Amniotic epithelial cell (primary cell): ENCODE data around the gene SYT4.
"Not testable (repeated sequence)": the region's sequence is repeated elsewhere in the genome, so short reads cannot be mapped to it uniquely, and the experiment has no call there.

Source experiments
- DNase-seq: peaks from one replicate; pipeline ENCODE4 v3.0.0-alpha.2; 2010; ENCODE audit warnings: low read depth

SYT4 gene, protein sequence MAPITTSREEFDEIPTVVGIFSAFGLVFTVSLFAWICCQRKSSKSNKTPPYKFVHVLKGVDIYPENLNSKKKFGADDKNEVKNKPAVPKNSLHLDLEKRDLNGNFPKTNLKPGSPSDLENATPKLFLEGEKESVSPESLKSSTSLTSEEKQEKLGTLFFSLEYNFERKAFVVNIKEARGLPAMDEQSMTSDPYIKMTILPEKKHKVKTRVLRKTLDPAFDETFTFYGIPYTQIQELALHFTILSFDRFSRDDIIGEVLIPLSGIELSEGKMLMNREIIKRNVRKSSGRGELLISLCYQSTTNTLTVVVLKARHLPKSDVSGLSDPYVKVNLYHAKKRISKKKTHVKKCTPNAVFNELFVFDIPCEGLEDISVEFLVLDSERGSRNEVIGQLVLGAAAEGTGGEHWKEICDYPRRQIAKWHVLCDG

DNA sequence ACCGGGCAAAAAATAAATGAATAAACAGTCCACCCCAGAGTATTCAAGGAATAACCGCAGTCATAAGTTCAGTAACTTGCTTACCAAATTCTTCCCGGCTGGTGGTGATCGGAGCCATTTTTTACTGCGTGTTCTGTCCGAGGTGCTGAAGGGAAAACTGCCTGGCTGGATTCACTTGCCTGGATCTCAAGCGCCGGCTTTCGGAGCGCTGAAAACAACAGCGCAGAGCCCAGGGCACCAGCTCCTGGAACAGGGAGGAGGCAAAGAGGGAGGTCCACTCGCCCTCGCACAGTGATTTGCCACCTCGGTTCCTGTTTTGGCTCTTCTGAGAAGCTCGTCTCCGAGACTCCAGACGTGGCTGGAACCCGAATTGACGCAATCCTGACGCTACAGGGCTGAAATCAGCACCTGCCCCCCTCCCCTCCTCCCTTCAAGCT is at the start of gene SYT4:
Gene SYT4 (minus strand): TSS at position 327 of the 437 bp plus-strand sequence. CDS start 209 bp downstream, at position 118.
- DNase-seq, result peak; percentile 27

DNA sequence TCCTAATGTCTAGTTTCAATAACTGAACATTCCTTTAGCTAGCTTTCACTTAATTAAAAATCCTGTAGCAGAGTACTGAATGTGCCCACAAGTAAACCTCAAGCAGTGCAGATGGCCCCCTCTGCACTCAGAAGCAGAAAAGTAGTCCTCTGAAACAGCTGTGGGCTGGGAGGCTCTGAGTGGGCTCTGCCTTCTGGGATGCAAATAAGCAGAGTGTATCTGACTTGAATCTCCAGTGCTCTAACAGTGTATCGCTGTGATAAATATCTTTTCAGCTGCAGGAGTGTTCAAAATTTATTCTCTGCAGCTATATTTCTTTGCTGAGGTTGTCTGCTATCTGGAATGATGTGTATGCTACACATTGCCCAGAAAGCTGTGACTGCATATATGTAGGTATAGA is 44.8 kb upstream of the SYT4 start:
- DNase-seq, result no peak

DNA sequence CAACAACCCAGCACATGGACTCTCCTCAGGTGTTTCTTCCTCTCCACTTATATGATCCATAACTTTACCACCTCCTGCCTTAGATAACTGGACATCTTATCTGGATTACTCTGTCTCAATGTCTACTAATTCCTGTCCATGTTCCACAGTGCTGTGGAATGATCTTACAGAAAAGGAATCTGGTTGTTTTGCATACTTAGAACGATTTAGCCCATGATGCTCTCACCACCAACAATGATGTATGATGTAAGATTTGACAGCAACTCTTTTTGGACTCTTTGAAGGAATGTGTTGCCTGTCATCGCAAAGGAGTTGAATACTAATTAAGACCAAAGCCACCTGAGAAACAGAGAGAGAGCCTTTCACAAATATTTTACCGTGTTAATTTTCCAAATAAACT is 37.7 kb upstream of the SYT4 start:
- DNase-seq, result no peak

DNA sequence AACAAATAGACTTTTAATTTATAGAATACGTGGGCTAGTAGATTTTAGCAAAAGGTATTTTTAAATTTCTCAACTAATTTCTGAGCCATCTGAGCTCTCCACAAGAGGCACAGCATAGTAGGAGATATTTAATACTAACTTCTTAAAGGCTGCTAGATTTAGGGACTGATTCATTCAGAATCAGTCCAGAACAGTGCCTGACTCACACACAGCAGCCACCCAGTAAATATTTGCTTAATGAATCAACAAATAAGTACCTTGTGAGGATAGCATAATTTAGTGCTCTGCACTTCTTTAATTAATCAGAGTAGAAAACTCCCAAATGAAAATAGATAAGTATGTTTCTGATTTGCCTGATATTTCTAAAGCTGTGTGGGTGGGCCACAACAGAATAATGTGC is 35.6 kb upstream of the SYT4 start:
- DNase-seq, result no peak

DNA sequence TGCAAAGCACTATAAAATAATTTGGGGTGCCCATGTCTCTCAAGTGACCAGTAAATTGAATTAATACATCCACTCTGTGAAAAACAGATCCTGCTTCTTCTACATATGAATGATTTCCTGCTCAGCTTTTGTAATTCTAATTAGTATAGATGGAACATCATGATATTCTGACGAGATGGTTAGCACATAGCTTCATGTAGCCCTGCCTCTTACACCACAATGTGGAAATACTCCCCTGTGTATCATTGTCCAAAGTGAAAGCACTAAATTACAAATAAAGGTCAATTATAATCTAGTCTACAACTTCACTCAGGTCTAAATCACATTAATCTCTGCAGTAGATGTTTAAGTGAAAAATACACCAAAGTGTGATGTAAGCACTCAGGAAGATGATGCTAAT is 32.9 kb upstream of the SYT4 start:
- DNase-seq, result no peak

DNA sequence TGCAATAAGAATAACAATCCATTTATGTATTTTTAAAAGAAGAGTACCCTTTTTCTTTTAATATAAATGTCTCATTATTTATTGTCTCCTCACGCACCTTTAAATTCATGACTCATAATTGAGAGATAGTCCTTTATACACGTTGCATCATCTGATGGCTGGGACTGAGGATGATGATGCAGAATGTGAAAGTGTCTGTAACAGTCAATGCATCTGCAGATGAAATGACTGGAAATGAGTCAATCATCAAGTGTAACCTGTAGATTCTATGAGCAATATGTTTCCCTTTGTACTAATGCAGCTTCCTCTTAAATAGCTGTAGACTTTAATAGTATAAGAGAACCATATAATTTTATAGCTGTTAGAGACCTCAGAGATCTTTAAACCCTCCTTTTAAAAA is 26.1 kb upstream of the SYT4 start:
- no peak for DNase-seq

DNA sequence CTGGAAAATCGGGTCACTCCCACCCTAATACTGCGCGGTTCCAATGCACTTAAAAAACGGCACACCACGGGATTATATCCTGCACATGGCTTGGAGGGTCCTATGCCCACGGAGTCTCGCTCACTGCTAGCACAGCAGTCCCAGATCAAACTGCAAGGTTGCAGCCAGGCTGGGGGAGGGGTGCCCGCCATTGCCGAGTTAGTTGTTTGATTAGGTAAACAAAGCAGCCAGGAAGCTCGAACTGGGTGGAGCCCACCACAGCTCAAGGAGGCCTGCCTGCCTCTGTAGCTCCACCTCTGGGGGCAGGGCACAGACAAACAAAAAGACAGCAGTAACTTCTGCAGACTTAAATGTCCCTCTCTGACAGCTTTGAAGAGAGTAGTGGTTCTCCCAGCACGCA is 8.9 kb upstream of the SYT4 start:
- DNase-seq, result not testable (repeated sequence)

DNA sequence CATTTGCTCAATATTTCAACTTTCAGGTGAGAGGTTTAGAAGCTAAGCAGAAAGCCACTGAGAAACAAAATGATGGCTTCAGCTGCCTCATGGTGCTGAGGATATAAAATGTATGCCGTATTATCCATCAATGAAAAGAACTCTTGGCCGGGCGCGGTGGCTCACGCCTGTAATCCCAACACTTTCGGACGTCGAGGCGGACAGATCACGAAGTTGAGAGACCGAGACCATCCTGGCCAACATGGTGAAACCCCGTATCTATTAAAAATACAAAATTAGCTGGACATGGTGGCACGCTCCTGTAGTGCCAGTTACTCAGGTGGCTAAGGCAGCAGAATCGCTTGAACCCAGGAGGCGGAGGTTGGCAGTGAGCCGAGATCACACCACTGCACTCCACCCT is 6.0 kb upstream of the SYT4 start:
- DNase-seq, result no peak

DNA sequence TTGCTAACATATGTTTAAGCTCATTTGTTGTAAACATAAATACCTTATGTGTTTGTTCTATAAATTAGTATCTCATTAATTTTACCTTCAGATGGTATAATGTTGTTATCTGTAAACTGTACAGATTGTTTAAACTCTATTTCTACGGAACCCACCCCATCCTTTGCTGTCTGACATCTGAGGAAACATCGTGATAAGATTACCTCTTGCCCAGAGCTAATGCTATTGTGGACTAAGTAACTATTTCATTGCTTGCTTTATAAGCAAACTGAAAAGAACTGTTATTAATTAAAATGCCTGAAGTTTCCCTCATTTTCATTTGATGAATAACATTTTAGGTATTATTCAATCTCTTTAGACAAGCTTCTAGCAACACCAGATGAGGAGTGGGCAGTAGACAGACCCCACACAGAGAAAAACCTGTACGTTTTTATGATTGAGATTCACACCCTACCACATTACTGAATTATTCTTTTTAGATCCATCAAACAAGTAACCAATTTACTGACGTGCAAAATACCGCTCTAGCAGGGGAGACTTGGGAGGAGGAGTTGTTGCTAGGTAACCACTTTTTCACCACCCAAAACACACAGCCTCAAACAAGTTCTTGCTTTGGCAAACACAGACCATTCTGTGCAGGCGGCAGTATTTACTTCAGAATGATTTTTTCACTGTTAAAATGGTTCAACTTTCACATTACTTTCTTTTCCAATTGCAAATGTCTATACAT is 1.9 kb upstream of the SYT4 start:
- no peak for DNase-seq

DNA sequence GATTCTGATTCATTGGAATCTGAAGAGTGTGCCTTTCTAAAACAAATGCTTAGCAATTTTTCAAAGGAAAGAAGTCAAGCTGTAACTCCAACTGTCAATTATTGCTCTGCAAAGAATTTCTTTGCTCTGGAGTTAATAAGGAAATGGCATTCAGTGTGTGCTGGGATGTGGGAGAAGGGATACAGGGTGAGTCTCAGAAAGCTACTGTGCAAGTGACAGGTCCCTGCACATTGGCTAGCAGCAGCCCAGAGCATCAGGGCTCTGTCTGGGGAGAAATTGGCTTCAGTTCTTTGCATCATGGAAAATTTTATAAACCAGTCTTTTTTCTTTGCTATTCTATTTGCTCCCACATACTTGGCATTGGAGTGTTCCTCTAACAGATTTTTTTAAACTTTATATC is 1.1 kb upstream of the SYT4 start:
- DNase-seq, result no peak

DNA sequence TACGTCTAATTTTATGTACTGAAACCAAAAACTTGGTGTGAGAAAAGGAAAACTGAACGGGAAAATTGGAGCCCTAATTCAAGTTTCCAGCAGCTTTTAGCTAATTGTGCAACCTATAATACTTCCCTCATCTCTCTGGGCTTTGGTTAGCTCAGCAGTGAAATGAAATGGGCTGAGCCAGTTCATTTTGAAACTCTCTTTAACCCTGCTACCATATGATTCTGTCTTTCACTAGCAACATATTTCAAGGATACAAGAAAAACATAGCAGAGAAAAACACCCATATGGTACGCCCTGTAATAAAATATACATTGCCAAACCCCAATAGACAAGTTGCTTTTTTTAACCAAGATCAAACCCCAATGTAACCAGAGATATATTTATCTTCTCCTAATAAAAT is 799 bp downstream of the SYT4 start:
- DNase-seq, result no peak

DNA sequence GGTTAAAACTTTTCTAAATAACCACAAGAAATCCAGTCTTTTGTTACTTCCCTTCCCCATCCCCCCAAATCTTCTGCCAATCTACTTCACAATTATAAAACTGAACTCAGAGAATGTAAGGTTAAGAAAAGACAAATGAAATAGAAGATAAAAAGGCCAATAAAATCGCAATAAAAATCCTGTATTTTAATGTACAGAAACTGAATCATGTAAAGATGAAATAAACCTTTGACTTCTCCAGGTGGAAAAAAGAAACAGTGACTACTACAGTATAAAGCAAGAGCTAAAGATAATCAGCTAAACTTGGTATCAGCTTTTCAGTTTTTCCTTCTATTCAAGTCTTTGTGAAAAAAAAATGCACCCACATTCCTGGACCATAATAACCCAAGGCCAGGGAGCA is 1.7 kb downstream of the SYT4 start:
- no peak for DNase-seq

DNA sequence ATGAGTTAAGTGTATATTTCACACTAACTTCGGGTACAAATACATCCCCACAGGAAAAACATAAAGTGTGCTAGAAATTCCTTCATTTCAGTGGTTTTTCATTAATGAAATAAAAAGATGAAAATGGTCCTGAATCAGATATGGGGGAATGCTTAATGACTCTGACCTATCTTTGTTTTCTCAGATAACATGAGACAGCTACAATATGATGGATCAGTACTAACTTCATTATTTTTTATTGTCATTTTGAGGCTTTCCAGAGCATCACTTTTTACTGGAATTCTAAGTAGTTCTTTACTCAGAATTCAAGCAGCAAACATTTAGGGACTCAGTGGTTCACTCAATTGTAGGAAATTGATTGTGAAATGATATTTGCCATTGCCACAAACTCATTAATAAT is 2.8 kb downstream of the SYT4 start:
- DNase-seq, result no peak

DNA sequence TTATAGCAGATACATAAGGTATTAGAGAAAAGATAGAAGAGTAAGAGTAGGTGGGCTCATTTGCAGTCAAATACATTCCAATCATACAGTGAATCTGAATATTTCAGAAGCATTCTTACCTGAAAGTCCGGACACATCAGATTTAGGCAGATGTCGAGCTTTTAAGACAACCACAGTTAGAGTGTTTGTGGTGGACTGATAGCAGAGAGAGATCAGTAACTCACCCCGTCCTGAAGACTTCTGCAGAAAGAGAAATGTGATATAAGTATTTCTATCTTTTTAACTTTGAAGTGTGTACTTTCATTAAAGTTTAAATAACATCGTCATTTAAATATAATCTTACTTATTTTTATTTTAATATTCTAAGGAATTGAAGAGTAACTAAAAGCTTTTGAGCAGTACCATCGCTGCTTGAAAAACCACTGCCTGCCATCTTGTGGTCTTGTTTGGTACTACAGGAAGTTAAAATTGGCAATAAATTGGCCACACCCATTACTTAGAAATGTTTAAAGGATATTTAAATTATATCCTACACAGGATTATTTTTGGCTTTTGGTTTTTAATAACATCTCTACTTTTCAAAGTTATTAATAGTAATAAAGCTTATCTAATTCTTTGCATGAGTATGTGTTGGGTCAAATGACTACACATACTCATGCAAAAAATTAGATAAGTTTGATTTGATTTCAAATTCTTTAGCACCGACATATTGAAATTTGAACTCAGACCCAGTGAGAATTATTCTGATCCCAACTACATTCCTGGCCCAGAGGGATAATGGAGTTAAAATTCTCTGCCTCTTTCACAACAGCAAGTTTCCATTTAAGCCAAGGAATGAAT is 5.5 kb downstream of the SYT4 start:
- peak; percentile 42 for DNase-seq

DNA sequence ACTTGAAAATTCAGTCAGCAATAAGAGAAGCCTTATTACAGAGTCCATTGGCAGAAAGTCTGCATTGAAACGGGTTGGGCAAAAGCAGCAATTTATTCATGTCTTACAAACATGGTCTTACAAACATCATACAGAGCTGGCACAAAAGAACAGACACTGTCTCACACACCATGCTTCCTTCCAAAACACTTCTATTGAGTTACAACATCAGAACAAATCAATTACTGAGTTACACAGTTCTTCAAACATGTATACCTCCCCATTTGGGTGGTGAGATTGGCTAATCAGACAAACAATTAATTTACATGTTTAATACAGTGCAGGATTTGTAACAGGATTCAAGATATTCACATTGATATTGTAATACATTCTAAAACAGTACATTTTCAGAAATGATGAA is 9.5 kb downstream of the SYT4 start:
- no peak for DNase-seq

DNA sequence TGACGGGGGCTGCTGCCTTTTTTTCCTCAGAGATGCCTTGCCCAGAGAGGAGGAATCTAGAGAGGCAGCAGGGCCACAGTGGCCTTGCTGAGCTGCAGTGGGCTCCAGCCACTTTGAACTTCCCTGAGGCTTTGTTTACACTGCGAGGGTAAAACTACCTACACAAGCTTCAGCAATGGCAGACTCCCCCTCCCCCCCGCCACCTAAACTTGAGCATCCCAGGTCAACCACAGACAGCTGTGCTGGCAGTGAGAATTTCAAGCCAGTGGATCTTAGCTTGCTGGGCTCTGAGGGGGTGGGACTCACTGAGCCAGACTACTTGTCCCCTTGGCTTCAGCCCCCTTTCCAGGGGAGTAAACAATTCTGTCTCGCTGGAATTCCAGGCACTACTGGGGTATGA is 11.8 kb downstream of the SYT4 start:
- no peak for DNase-seq

DNA sequence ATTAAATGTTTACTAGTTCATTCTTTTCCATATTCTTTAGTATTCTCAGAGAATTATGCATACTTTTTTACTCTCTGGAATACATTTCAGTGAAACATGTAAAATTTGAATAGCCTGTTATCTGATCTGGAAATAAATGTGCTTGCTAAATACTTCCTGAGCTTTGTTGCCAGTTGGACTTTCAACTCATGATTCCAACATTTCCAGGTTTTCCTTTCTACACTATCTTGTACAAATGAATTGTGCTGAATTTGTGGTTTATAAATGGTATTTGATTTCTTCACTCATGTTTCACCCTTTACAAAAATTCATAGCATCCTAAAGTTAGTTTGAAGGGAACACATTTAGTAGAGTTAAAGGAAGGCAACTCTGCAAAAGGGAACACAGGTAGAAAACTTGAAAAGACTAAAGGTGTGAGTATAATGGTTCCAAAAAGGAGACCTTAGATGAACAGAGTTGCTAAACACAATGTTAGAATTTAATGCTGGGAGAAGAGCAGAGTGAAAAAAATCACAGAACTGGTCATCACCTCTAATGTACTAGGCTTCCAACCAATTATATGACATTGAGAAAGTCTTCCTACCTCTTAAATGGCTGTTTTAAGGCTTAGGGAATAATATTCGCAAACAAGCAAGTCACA is 28.6 kb downstream of the SYT4 start:
- DNase-seq, result no peak

DNA sequence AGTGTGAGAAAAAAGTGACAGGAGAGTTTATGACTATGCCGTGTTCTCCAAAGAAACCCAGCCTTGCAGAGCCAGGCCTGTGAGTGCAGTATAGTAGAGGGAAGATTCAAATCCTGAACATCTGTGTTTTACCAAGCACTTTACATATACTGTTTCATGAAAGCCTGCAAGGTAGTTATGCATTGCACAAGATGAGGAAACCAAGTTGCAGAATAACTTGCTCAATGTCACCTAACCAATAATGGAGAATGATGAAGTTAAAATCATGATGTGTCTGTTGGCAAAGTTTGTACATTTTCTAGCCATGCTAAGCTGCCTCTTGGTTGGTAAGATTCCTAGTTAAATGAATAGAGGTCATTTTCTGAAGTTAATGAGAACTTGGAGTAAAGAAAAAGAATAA is 29.3 kb downstream of the SYT4 start:
- DNase-seq, result no peak

DNA sequence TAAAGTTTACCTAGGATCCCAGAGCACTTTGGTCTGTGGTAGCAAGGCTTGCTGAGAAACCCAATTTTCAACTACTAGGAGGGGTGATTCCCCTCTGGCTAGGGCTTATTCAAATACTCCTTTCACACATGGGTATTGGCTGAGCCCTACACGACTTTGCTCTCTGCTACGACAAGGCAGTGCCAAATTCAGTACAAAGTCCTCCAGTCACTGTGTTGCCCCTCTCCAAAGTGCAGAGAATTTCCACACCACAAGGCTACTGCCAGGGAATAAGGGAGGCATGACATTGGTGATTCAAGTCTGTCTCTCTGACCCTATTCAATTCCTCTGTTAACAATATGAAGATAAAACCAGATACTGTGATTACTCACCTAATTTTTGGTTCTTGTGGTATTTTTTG is 38.9 kb downstream of the SYT4 start:
- no peak for DNase-seq

DNA sequence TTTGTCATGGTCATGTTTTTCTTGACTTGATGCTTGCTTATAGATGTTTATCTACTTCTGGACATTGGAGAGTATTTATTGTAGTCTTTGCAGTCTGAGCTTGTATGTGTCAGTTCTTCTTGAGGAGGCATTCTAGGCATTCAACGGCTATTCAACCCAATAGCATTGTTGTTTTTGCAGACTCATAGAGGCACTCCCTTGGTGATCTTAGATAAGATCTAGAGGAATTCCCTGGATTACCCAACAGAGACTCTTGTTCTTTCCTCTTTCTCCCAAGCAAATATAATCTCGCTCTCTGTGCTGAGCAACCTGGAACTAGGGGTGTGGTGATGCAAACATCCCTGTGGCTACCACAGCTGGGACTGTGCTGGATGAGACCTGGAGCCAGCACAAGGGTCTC is 40.4 kb downstream of the SYT4 start:
- DNase-seq, result peak; percentile 0

DNA sequence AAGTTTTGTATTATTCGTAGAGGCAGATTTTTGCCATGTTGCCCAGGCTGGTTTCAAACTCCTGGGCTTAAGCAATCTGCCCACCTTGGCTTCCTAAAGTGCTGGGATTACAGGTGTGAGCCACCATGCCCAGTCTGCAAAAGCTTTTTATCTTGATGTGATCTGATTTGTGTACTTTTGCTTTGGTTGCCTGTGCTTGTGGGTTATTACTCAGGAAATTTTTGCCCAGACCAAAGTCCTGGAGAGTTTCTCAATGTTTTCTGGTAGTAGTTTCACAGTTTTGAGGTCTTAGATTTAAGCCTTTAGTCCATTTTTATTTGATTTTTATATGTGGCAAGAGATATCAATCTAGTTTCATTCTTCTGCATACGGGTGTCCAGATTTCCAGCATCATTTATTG is 42.4 kb downstream of the SYT4 start:
- DNase-seq, result no peak

DNA sequence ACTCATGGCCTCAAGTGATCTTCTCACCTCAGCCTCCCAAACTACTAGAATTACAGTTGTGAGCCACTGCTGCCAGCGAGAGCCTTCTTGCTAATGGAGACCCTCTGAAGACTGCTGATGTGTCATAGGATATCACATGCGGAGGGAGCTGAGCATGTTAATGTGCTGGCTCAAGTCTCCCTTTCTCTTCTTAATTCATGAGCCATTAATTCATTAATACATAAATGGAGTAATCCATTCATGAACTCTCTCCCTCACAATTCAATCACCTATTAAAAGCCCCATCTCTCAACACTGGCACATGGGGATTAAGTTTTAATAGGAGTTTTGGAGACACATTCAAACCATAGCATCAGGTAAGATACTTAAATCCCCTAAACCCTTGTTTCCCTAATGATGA is 54.8 kb downstream of the SYT4 start:
- no peak for DNase-seq
